NCI-H2029 (cell line): ENCODE measurements around the gene TPI1.
"Not testable (repeated sequence)": the region's sequence is repeated elsewhere in the genome, so short reads cannot be mapped to it uniquely, and the experiment has no call there.

Source experiments
- DNase-seq: peaks from one replicate; lab custom pipeline; 2025; lab: John Stamatoyannopoulos, UW

The TPI1 gene

GRCh38 chr12:6847676-6848075 is 19.7 kb upstream of the TPI1 start:
- DNase-seq: no peak

- DNase-seq: no peak
Observed at GRCh38 chr12:6849427-6849826, 17.9 kb upstream of the TPI1 start.

GRCh38 chr12:6849976-6850560 is 17.3 kb upstream of the TPI1 start:
- no peak for DNase-seq

- no peak for DNase-seq
Observed at GRCh38 chr12:6850796-6851152, 16.6 kb upstream of the TPI1 start.

- DNase-seq: peak; percentile 99
Observed at GRCh38 chr12:6851153-6851920, 16.0 kb upstream of the TPI1 start, which contains the start of gene CDCA3. Gene CDCA3, minus strand, starts transcription at chr12:6851286. Its CDS starts 334 bp downstream, at chr12:6850952.

GRCh38 chr12:6851921-6852650 is 15.2 kb upstream of the TPI1 start, which contains the start of gene USP5:
Gene USP5, plus strand, starts transcription at chr12:6852150. Its CDS starts 30 bp downstream, at chr12:6852180.
- DNase-seq: peak; percentile 99

- DNase-seq: no peak
Observed at GRCh38 chr12:6852651-6853354, 14.5 kb upstream of the TPI1 start.

GRCh38 chr12:6853626-6854025 is 13.7 kb upstream of the TPI1 start:
- DNase-seq: no peak

- no peak for DNase-seq
Observed at GRCh38 chr12:6854036-6854435, 13.3 kb upstream of the TPI1 start.

- DNase-seq: no peak
Observed at GRCh38 chr12:6855322-6855721, 12.0 kb upstream of the TPI1 start.

GRCh38 chr12:6858799-6859198 is 8.5 kb upstream of the TPI1 start:
- no peak for DNase-seq

- DNase-seq: no peak
Observed at GRCh38 chr12:6860116-6860515, 7.2 kb upstream of the TPI1 start.

GRCh38 chr12:6860942-6861341 is 6.4 kb upstream of the TPI1 start:
- no peak for DNase-seq

- DNase-seq: no peak
Observed at GRCh38 chr12:6861391-6861790, 5.9 kb upstream of the TPI1 start.

- no peak for DNase-seq
Observed at GRCh38 chr12:6863033-6863432, 4.3 kb upstream of the TPI1 start.

- no peak for DNase-seq
Observed at GRCh38 chr12:6863586-6864321, 3.6 kb upstream of the TPI1 start.

GRCh38 chr12:6865307-6865706 is 2.0 kb upstream of the TPI1 start:
- not testable (repeated sequence) for DNase-seq

GRCh38 chr12:6866163-6866919 is 990 bp upstream of the TPI1 start:
- no peak for DNase-seq

GRCh38 chr12:6866920-6867412 is 365 bp upstream of the TPI1 start:
- no peak for DNase-seq

GRCh38 chr12:6868211-6869048 is 1.1 kb downstream of the TPI1 start:
- no peak for DNase-seq
